SHP77 treated with DMSO at 0.1 percent for 48 hours (cell line): ENCODE data around the gene TMEM200A.

ENCODE experiments used
- DNase-seq: peaks from one replicate; lab custom pipeline; 2025; lab: John Stamatoyannopoulos, UW

The TMEM200A gene

DNA sequence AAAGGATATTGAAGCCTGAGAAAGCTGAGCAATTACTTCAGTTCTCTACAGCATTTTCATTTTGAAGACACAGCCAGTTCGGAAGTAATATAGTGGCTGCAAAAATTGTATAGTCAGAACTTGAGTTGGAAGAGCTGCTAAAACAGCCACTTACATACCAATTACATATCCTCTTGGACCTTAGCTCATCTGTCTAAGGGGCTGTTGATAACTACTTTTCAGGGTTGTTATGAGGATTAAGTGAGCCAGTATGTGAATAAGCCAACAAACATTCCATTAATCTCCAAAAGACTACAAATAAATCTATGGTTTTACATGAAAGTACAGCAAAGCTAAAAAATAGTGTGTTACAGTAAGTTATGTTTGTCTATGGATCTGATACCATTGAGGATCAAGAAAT, 59.7 kb downstream of the TMEM200A start:
- DNase-seq, result no peak

DNA sequence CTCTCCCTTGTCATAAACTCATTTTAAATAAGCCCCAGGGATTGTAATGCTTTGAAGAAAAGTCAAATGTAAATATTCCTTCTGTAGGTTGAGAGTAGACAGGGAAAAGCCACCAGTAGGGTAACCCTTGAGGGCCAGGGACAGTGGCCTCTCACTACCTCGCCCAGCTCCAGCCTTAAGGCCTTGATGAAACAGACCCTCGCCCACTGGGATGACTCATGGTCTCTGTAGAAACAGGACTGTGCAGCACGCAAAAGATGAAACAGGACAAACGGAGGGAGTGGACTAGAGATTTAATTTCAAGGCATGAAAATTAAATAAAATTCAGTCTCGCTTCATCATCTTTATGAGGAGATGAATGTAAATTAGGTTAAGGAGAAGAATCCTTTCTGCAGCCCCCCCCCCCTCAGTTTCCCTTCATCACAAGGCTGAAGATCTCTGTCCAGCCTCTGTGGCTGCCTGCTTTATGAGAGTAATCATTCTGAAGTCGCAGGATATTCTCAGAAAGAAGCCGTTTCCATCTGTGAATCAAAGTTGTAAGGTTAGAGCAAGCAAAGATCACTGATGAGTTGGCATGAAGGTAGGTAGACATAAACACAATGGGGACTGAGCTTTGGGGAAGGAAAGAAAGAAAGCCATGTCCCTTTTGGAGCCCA, 60.4 kb downstream of the TMEM200A start:
- no peak for DNase-seq

DNA sequence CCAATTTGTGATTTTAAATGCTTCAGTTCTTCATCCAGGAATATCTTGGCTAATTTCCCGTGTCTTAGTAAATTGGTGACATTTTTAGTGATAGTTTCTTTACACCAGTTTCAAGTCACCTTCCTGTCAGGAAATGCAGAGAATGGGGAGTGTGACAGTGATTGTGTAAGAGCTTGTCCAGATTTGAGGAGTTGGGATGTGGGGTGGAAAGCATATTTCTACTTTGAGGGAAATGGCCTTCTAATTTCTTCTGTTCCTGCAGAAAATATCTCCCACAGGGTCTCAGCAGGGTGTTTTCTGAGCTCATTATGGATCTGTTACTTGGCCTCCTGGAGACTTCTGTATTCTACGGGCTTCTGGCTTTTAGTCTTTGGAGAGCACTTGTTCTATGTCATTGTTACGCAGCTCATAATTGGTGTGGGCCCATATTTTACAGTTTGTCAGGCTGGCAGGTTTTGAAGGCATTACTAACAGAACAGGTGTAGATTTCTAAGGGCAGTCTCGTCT, 65.6 kb downstream of the TMEM200A start:
- DNase-seq, result no peak

DNA sequence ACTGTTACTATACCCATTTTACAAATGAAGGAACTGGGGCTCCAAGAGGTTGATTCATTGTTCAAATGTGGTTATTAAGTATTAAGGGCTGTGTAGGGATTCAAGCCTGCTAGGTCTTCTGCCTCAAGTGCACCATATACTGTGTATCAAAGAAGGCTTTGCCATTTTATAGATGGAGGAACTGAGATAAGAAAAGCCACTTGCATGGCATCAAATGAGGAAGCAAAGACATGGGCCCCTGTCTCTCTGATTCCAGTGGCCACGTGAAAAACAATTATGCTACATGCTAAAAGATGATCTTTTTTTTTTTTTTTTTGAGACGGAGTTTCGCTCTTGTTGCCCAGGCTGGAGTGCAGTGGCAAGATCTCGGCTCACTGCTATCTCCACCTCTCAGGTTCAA, 67.0 kb downstream of the TMEM200A start:
- no peak for DNase-seq

DNA sequence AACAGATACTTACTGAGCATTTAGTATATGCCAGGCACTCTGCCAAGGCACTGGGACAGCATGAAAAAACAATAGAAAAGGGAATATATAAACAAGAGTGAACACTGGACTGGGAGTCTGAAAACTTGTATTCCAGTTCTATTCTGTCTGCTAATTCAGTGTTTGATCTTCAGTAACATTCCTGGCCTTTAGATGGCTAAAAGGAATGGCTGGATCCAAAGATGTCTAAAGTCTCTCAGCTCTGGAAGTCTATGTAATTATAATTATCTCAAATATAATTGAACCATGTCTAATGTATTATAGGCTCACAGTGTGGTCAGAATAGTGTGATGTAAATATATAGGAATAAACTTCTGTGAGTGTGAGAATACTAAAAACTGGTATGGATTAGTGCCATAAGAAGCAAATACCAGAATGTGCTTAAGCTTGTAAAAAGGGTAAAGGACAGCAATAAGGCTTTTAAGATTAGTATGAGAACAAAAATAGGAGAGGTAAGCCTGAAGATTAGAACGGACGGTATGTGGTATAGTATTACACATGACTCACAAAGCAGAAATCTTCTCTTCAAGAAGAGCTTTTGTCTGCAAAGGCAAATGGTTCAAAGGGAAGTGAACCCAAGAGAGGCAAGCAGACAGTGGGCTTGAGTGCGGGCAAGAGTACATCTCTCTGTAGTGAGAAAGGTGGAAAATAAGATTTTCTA, 68.5 kb downstream of the TMEM200A start:
- no peak for DNase-seq

DNA sequence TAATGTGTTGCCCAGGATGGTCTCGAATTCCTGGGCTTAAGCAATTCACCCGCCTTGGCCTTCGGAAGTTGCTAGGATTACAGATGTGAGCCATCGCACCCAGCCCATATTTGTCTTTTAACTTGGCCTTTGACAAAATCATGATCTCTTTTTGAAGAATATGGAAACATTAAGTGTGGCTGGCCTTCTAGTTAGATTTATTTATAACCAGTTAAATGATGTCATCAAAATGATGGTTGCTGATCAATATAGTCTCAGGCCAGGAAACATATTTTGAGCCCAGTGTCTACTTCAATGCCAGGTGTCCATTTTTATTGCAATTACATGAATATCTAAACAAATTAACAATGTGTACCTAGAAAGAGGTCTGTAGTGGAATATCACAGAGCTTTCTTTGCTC, 69.4 kb downstream of the TMEM200A start:
- DNase-seq, result no peak

DNA sequence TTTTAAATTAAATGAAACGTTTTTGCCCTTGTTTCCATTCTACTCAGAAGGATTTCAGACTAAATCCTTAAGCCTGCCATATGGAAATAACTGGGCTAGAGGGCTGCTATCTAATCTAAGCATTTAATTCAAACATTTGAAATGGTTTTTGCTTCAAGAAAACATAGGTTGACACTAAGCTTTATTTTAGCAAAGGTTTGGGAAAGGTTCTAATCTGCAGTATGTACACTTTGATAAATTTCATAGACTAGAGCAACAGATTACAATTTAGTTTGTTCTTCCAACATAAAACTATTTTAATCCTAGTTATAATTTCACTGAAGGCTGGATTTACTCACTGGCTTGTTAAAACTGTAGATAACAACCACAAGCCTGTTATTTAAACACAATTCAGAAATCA, 72.1 kb downstream of the TMEM200A start:
- no peak for DNase-seq

DNA sequence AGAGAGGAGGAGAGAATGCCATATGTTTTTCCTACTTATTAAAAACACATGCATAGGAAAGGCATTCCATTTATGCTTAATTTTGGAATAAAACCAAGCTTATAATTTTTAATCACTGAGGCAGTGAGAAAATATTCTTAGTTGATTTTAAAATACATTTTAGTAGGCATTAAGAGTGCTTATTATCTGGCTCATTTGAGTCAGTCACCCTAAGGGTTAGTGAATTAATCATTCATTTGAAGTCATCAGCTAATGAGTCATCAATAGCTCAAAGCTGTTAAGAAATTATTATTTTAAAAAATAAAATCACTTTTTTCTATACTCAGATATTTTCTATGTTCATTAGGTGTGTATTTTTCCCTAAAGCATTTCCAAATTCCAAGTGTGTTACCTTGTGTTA, 81.6 kb downstream of the TMEM200A start:
- no peak for DNase-seq

DNA sequence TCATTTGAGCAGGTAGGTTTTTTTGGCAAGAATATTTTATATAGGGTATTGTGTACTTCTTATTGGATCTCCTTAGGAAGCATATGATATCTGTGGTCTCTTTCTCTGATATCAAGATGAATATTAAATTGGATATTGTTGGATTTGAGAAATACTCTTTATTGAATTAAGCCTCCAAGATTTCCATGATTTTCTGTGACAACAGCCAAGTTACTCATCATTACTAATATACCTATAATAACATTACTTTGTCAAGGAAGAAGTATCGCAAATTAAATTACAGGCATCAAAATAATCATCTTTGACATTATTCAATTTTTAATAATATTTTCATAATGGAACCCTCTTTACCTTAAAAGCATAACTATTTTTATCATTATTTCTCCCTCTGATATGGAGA, 86.5 kb downstream of the TMEM200A start:
- no peak for DNase-seq

DNA sequence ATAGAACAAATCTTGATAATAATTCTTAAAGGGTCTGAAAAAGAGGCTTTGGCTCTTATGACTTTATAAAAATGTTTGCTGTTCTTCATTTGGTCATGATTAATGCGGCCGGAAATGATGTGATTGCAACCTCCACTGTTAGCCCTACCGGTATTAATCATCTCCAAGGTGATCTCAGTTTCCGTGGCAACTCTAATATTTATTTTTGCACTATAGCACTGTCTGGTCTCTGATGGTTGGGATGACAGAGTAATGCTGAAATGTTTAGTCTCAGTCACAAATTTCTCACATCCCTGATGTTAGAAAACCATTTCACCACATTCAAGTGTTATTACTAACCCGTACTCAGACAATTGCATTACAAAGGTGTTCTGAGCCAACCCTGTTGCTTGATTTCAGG, 87.4 kb downstream of the TMEM200A start:
- no peak for DNase-seq

DNA sequence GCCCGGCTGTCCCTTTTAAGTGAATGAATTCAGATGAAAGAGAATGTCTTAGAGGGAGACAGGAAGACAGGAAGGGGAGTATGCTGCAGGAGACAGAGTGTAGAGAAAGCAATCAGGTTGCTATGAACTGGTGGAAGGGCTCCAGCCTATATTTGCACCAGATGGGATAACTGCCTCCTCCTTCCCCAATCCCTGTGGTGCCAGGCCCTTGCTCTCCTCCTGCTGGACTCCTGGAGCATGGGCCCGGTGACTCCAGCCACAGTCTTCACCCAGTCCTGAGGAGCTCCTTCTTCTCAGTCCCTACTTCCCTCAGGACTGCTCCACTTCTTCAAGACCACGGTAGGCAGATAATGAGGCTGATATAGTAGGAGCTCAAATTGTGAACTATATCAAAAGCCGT, 91.8 kb downstream of the TMEM200A start:
- DNase-seq, result no peak

DNA sequence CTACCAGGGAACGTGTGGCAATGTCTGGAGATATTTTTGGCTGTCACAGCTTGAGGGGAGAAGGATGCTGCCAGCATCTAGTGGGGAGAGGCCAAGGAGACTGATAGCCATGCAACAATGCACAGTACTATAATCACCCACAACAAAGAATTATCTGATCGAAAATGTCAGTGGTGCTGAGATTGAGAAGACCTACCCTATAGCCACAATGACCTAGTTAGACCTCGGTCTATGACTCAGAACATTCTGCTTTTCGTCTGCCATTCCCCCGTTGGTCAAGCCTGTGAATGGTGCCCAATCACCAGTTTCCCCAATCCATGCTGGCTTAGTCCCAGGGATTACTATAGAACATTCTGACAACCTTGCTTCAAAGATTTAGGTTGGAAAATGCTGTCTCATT, 93.5 kb downstream of the TMEM200A start:
- no peak for DNase-seq

DNA sequence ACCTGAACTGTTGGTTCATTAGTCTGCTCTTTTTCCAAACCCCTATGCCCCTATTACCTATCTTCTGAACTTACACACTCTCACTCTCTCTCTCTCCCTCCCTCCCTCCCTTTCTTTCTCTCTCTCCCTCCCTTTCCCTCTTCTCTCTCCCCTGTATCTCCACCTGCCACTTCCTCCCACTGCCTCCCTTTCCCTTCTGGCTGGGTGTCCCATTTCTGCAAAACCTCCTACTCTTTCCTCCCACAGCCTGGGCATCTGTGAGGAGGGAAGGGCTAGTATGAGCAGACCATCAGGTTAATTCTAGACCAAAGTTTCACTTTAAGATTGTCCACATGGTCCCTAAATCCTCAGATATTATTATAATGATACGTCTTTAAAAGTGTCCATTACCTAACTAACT, 95.1 kb downstream of the TMEM200A start:
- no peak for DNase-seq

DNA sequence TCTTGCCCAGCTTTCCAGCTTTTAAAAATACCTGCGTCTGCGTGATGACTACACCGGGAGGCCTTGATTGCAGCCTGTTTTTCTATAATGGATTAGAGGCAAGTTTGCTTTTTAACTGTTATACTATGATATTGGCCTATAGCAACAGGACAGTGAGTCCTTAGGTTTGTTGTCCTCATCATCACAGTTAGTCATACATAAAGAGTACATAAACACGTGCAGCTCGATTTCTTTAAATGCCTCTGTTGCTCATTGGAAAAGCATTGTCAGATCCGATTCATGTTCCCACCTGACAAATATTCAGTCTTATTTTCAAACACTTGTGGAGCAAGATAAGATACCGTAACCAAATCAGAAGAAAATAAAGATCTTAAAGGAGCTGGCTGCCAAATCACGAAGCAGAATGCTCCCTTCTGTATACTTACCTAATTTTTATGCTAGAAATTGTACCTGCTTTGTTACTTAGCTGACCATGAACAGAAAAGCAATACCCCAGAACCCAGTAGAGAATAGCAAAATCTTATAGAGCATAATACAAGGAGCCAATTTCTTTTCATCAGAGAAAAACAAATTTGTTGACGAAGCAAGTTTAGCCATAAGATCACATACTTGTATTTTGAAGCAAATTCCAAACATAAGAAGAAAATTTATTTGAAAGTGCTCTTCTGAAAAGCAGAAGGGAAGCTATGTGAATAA, 100.4 kb downstream of the TMEM200A start:
- DNase-seq, result no peak

DNA sequence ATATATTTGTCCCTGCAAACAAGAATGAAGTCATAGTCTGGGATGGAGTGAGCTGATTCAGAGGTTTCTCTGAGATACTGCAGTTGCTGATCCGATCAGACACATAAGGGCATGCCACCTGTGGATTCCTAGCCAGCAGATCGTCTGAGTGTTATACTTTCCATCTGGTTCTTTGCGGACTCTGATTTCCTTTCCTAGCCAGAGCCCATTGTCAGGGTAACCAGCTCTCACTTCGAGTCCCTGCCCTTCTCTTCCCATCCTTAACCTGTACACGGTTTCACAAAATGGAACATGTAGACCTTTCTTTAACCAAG, 100.9 kb downstream of the TMEM200A start:
- DNase-seq, result no peak

DNA sequence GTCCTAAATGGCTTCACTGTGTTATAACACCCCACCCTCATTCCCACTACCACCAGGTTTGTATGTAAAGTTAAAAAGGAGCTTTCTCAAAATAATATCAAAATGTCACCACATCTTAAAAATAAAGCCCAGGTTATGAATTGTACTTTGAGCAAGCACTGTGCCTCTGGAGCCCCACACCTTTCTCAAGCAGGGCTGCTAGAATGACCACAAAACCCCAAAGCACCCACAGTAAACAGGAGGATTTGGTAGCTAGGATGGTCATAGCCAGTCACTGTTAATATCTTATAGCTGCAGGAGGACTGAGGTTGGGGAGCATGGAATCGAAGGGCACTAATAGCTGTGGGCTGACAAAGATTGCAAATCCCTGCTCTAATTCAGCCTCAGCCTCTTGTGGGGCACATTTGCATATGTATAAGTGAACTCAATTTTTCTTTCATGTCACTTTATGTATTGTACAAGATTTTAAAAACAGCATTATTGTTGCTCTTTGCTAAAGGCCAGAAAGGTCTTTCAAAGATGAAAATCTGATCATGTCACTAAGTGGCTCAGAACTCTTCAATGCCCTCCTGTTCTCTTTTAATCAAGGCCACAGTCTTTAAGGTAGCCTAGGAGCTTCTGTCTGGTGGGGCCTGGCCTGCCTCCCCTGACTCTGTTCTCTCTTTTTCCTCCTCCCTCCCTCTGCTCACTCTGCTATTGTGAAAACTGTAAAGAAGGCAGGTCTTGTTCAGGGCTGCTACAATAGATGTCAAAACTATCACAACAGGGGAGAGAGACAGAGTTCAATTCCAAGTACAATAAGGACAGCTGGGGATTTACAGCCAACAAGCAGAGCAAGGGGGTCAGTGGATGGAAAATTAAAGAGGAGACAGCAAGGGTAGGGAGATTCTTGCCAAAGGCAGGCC, 101.6 kb downstream of the TMEM200A start:
- DNase-seq, result no peak

DNA sequence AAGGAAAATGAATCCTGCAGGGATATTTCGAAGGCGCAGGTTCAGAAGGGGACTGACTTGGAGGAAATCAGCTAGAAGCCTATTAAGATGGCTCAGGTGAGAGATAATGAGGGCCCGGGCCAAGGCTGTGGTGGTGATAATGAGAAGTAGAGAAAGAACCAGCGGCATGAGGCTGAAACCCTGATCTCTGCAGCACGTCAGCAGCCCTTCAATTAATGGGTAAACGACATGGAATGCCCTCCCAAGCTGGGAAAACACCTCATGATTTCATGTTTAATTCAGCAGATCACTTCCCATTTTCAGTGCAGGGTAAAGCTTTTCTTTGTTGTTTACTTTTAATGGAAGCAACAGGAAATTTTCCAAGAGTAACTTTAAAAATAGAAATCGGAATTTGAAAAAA, 104.9 kb downstream of the TMEM200A start:
- DNase-seq, result no peak

DNA sequence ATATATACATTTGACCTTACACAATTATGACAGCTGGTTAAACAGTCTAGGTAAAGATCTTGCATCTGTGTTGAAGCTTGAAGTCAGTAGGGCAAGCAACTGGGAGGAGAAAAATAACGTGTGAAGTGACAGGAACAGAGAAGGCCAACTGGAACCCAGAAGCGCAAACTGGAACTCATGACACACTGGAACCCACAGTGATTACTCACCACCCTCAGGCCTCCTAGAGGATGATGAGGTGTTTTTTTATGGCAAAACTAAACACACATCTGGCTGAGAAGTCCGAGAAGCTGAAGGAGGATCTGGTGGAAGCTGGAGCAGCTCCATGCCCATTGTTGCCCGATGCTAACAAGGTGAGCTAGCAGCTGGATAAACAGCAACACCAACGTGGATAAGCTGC, 108.1 kb downstream of the TMEM200A start:
- DNase-seq, result peak; percentile 59

DNA sequence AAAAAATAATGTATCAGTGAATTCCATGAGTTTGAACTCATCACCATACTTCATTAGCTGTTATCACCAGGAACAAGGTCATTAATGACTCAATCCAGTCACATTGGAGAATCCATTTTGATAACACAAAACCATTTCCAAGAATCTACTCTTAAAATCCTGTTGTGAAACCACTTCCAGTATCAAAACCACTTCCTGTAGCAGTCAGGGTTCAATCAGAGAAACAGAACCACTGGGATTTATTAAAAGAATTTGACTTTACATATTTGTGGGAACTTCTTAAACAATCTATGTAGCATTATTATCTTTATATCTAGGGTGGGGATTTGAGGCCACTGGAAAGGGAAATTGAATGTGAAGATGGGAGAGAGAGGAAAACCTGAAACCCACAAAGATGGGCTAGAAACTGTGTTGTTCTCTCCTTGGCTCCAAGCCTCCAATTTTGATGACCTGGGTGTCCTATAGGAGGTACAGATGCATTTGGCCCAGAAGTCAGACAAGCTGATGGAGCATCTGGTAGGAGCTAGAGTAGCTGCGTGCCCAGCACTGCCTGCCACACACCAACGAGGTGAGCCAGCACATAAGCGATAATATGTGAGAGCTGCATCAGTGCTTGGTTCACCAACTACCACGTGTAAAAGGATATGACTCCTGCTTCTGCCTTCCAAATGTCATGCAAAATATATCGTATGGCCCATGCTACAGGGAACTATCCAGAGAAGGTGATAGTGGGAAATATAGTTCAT, 117.0 kb downstream of the TMEM200A start:
- no peak for DNase-seq

DNA sequence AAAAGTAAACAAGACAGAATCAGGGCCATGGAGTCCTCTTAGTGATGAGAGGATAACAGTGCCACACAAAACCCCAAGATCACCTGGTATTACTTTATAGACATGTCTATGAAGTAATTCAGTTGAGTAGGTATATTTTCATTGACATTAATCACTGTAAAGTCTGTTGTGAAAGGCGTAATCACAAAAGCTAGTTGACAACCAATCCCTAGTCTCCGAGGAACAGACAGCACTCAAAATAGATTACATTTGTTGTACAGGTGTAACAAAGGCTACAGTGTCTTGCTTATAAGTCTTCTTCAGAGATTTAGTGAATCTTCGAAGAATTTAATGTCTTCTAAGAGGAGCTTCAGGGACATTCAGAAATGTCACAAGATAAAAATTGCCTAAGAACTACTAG, 120.1 kb downstream of the TMEM200A start:
- DNase-seq, result no peak

DNA sequence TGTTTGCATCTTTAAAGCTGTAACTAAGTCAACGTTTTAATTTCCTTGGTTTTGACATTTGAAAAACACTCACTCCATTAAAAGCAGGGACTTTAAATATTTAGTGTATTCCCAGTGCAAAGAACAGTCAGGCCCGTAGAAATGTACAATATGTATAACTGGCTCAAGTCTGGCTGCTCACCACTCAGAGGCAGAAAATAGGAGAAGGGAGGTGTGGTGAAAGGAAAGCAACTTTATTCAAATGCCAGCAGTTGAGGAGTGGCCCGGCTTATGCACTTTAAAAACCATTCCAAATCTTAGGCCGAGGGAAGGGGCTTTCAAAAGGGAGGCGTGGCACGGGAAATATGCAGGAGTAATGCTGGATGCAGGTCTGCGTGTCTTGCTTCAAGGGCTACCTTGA, 120.6 kb downstream of the TMEM200A start:
- DNase-seq, result no peak

DNA sequence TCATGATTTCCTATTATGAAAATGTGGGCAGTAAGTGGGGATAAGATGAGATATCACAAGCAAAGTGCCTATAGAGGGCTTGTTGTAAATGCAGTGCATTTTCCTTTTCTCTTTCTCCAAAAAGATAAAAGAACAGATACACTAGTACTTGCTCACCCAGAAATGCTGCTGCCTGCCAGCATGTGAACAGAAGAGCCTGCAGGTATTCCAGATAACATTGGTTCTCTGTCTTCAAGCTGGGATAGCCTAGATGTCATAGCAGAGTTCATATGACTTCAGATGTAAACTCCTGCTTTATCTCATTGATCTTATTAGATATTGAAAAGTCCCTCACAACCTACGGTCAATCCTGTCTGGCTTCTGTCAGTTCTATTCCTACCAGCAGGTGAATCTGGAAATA, 123.7 kb downstream of the TMEM200A start:
- DNase-seq, result no peak
